Right renal pelvis (tissue), 4 donors: ENCODE measurements around the gene EPHB6. TPM values are rescaled to one million over a fixed set of nuclear protein-coding genes. Genes with fewer than 3 reads are reported as not detected.

Source experiments
- DNase-seq, 4 donors: peaks; one replicate each; pipeline ENCODE4 v3.0.0-alpha.2; 2013; ENCODE audit warnings: low read depth in 4 of 4, low spot score in 3 of 4, missing footprints in 1 of 4
- polyA plus RNA-seq, 4 donors: library from polyadenylated mRNA; unstranded; fragments of 120-200 nt; gene quantifications; one replicate each; pipeline ENCODE4 v1.2.1, GENCODE V29; 2013; ENCODE audit not compliant: insufficient read length in 4 of 4

Gene EPHB6
- polyA plus RNA-seq, 4 donors, result 18.9 to 24.9 (median 20.9) TPM

DNA sequence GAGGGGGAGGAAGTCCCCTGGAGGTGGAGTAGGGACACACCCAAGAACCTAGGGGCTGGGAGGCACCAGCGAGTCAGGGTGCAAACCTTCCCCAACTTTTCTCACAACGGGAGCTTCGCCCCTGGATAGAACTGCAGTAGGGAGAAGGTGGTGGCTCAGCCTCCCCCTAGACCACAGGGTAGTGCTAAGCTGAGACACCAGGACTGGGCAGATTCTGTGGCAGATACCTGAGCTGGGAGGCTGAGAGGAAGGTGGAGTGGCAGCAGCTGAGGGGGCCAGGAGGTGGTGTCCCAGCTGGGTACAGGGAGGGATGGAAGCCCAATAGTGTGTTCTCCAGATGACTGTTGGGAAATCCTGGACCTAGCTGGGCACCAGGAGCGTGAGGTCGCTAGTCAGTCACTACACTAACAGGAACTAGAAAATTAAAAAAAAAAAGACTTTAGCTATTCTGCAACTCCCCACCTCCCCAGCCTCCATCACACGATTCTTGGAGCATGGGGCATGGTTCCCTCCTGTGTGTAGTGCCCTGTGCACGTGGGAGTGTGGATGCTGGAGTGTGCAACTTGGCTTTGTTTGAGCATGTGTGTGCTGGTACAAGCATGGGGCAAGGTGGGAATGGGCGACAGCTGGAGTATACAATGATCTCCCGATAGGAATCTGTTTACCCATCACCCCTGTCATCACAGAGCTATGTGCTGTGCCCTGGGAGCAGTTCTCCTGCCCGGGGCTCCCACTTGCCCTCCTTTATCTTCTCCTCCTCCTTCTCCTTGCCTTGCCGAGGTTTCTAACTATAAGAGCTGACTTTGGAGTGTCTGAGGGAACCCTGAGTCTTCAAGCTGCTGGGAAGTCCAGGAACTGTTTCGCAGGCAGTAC is 39.5 kb downstream of the EPHB6 start:
- no peak for DNase-seq

DNA sequence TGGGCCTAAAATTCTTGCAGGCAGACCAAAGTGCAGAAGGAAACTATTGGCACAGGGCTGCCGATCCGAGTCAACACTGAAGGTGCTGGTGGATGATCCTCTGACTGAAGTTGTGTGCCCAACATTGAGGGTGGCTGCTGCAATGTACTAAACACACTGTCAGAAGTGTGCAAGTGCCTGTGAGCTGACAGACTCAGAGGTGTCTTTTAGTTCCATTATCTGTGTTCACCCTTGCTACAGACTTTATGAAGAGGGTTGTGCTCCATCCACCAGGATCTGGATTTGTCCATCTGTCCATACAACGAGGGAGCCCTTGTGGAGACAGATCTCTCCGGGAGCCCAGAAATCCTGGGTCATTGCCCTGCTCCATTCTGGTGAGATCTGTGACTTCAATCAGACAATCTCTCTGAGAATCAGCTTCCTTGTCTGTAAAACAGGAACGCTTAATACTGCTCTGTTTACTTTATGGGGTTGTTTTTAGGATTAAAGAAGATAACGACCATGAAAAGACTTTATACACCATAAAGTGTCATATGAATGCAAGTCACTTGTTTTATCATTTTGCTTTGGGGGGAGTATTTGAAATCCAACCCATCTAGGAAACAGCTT is 40.2 kb downstream of the EPHB6 start:
- DNase-seq, result no peak

DNA sequence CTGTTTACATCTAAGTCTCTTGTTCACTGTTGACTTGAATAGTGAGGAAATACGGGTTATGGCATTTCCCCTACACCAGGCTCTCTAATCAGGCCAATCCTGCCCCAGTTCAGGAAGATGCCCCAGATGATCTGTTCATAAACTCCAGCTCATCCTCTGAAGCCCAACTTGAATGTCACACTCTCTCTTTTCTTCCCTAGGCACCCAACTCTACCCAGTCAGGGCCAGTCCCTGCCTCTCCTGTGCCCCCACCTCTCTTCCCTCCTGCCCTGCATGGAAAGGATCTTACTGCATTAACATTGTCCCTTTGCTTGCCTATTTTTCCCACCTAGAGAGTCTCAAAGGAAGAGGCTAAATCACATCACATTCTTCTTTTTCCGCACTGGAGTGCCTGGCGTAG is 41.3 kb downstream of the EPHB6 start:
- no peak for DNase-seq

DNA sequence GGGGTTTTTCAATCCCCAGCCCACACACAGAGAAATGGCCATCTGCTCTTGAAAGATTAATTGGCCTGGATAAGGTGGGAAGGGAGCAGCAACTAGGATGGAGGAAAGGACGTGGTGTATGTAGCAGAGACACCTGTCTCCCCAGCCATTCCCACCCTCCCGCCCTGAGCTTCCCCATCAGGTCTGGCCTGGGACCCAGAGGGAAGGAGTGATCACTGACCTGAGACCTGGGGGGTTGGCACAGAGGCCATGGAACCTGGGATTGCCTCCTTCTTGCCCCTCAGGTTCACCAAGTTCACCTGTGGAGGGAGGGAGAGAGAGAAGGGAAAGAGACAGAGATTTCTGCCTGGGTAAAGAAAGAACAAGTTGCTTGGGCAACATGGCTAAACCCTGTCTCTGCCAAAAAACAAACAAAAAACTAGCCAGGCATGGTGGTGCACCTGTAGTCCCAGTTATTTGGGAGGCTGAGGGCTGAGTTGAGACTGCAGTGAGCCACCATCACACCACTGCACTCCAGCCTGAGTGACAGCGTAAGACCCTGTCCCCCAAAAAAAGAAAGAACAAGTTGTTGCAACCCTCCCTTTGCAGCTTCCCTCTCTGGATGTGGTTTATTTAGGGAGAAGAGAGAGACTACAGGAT is 42.0 kb downstream of the EPHB6 start:
- DNase-seq, result no peak

DNA sequence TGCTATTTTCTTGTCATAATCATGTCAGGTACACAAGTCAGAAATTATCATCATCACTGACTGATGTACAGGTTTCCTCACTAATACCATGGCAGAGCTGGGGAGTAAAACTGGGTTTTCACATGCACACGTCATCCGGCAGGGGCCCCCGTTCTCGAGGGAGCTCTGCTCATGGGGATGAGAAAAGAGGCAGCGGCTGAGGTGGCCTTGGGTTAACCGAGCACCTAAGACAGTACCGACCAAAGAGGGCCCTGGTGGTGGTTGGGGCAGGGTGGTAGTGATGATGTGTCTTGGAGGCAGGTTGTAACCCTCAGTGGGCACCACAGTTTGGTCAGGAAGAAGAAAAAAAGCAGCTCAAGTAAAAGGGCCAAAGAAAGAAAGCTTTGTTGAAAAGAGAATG is 42.8 kb downstream of the EPHB6 start:
- no peak for DNase-seq

DNA sequence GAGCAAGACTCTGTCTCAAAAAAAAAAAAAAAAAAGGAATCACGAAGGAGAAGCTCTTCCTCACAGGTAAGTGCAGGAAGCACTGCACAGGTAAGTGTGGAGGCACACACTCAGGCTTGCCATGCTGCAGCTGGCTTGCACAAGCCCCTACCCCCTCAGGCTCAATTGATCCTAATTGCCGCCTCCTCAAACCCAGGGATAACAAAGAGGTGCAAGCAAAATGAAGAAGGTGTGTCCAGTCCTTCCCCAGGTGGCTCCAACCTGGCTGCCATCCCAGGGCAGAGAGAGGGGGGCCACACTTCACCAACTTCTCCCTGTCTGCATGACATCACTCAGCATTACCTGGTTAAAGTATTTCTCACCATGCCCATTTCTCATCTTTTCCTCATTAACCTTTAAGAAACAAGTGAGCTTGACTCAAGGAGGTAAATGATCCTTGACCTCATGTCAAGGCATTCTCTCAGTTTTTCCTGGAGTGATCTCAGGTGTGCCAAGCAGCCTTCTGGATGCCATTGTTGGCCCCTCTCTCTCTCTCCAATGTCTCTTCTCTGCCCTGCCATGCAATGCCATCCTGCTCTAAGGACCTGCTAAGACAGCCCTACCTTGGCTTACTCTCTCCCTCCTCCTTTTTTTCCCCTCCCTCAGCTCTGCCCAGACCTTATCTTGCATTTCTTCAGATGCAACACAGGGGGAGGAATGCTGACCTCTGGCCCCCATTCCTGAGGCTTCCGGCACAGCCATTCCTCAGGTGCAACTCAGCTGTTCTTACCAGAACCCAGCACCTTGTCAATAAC is 43.7 kb downstream of the EPHB6 start:
- no peak for DNase-seq

DNA sequence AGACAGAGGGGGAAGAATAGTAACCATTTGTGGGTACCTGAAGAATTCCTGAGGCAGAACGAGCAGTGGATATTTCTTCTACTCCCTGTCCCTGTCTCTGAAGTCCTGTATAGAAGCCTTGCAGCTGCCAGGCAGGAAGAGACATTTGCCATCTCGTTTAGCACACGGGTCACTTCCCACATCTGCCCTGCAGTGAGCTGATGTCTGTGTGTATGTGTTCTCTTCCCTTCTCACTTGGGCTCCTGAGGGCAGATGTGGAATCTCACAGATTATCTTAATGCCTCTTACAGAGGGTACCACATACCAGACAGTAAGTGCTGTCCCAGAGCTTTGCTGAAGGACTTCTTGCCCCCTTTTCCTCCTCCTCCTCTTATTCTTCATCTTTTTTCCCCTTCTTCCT is 44.8 kb downstream of the EPHB6 start:
- DNase-seq, result no peak

DNA sequence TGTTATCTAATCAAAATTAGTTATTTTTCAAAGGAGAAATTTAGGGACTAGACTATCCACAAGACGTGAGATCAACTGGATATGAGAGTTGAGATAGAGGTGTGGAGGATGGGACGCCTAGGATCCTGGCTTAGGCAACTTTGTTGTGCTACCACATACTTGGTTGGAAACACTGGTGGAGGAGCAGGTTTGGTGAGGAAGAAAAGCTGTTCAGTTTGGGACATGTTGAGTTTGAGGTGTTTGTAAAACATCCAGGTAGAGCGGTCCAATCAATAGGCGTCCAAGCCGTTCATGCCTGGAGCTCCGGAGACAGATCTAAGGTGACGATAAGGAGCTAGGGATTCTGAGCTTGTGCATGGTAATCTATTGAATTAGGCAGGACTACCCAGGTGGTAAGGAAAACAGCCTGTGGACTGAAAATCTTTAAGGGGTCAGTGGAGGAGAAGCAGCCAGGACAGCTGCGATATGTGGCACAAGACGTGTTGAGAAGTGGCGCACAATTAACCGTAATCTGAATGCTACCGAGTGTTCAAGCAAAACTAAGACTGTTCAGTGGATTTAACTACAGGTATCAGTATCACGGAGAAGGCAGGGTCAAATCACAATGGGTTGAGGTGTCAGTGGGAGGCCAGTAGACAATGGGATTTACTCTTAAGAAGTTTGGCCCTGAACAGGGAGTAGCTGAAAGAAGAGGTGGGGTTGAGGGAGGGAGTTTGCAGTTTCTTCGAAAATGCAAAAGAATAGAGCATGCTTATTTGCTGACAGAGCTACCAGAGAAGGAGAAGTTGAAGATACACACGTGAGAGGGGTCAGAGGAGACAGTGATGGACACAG is 46.8 kb downstream of the EPHB6 start:
- DNase-seq, result no peak

DNA sequence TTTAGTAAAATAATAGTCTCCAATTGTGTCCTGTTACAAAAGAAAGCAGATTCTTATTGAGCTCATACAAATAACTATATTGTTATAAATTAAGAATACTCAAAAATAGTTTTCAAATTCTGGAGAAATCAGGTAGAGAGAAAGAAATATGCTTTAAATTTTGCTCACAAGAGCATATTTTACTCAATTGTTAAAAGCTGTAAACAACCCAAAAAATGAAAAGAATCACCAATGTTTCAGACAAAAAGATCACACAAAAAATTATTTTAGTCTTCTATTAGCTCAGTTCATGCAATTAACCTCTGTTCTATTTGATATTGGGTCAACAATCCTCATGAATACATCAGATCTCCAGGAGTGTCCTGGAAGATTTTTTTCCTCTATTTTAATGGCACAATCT is 49.3 kb downstream of the EPHB6 start:
- DNase-seq, result no peak

DNA sequence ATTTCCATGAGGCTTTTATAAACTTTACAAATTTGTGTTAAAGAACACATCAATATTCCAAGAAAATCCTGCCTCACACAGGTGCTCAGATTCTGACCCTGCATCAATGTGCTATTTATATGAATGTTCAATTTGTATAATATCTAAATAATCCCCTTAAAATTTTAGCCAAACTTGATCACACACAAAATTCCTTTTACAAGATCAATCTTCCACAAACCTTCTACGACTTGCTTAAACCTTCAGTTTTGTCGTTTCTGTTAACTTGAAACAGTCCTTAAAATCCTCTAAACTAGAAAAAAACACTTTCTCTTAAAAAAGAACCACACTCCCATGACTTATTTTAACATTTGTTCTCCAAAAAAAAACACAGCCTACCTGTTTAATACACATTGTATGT is 50.9 kb downstream of the EPHB6 start:
- DNase-seq, result no peak

DNA sequence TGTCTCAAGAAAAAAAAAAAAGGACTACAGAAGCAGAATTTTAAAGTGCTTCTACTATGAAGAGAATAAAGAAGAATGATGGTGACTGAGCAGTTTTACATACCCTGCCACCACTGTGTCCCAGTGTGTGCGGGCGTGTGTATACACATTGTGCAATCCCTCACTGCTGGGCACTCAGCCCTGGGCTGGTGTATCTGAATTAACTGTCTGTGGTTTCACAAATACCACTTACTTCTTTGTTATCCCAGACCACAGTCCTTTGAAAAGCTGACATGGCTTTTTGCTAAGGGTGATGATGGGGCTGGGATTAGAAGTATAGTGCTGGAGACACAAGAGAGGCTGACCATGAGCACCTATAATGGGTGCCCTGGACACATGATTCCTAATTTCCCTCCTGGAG is 51.8 kb downstream of the EPHB6 start:
- DNase-seq, result no peak

DNA sequence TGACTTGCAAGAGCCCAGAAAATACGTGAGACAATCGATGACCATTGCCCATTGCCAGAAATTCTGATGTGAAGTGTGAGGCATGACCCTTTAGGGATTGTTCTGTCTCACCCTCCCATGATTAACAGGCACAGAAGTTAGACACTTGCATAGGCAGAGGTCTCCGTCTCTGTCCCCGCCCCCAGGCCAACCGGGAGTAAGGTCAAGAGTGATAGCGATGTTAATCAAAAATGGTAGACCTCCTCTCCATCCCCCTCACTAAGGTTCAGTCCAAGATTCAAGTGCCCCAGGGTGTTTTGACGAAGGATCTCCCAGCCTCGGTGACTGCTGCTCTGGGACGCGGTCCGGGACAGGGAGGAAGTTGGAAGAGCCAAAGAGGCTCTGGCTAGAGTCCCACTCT is 53.4 kb downstream of the EPHB6 start:
- DNase-seq, result no peak

DNA sequence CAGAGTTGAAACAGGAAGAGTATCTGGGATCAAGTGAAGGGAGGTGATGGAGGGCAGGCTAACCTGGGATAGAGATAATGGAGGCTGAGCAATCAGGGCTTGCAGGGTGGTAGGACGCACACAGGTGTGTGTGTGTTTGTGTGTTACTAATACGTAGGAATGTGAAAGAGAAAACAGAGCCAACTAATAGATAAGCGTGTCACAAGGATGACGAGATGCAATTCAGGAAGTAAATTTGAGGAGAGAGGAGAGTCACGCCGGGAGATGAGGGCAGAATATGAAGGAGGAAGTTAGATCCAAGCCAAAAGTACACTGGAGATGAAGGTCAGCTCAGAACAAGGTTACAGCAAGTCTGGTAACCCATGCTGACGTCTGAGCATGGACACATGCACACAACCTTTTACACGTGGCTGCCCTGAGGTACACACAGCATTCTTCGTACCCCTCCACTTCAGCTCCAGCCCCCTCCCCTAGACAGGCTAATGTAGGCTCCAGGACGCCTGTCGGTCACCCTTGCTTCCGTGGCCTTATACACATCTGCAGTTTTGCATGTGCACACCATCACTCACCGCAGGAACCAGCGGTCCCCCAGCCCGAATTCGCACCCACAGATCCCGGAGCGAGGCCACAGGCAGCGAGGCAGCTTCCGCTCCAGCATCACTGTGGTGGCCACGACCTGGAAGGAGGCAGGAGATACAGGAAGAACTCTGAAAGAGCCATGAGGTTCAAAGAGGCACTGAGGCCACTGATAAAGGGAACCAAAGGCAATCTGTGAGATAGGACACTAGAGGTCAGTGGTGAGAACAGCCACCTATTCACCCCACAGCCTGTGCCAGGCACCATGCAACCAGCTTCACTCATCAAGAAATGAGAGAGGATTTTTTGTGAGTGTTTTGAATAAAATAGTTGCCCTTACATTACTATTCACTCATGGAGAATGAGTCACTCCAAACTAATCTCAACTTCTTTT is 54.3 kb downstream of the EPHB6 start:
- no peak for DNase-seq

DNA sequence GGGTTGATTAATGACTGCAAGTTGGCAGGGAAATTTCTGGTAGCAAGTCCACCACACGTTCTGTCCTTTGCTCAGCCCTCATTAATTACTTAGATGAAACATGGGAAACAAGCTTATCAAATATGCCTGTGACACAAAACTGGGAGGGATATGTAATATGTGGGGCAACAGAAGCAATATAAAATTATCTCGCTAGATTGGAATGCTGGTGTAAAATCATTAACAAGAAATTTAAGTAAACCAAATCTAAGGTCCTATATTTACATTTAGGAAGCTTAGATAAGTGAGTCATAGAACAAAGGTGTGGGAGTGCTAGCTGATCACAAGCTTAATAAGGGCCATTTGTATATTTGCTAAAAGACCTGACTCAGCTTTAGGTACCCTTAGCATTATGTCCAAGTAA is 55.2 kb downstream of the EPHB6 start:
- DNase-seq, result no peak

DNA sequence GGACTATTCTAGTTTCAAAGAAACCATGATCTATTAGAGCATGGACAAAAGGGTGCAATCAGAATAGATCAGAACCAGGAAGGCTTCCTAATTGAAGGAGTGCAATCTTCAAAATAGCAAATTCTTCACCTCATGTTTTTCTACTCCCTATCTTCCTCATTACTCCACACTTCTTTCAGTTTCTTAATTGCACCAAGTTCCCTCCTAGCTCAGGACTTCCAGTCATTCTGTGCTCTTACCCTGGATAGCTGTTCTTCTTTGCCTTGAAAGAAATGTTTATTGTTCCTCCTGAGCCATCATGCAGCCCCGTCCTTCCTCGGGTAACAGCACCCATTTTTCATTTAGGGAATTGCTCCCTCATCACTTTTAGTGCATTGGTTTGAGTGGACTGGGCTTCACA is 55.6 kb downstream of the EPHB6 start:
- DNase-seq, result no peak

DNA sequence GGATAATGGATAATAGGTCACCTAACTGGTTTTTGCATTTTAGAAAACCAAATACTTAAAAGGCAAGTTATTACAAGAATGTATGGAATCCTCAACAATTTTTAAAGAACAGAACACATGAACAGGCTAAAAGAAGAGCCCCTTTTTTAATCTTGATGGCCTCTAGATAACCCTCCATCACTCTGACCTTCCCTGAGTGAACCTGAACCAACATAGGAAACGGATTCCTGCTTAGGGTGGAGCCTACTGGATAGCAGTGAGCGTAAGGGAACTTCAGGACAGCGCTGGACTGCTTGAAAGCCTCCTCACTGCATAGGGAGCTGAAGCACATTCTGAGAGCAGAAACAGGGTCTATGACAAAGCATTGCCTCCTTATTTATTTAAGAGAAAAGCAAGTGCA is 58.2 kb downstream of the EPHB6 start:
- DNase-seq, result no peak

DNA sequence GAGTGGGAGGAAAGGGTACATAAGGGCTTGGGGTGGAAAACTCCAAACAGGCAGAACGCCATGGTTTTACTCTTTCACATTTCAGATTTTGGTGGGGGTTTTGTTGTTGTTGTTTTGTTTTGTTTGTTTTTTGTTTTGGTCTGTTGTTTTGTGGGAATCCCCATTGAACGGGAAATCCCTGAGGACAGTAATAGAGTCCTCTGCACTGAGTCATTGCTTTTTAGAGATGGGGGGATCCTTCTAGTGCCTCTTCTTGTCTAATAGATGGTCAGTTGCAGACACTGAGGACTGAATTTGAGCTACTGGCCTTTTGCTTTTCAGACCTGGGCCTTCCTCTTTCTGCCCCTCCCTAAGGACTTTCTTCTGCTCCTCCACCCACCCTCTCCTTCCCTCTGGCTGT is 58.7 kb downstream of the EPHB6 start:
- DNase-seq, result no peak

DNA sequence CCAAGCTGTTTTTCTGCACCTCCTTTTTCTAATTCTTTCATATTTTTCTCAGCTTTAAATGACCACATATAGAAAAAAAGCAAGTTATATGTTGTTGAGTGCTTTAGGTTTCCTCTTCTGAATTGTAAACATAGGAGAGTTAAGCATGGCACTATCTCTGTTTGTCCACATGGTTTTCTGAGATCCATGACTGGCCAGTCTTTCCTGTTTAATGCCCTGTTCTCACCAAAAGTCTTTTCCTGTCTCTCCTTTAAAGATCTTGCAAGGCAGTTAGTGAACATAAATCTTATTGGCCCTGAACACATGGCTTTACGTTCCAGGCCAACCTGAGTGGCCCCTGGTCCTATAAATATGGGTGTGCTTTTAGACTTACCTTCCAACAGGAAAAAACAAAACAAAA is 59.2 kb downstream of the EPHB6 start:
- no peak for DNase-seq

DNA sequence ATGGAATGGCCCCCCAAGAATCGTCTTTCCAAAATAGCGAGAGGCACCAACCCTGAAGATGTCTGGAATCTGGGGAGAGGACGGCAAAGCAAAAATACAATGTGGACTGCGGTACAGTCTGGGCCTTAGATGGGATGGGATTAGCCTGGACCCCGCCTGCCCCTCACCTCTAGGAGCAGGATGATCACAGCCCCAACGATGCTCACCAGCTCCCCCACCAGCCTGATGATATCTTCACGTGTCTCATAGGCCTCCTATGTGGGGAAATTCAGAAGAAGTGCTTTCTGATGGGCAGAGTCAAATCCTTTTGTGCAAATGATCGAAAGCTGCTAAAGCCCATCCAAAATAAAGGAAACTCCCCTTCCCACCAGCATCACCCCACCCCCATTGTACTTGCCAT is 60.4 kb downstream of the EPHB6 start:
- no peak for DNase-seq
